LNCaP clone FGC (cell line): Measurements from ENCODE around the gene PAK6.

Experiments used
- DNase-seq: peaks from one replicate; pipeline ENCODE4 v3.0.0-alpha.2; 2011; ENCODE audit warnings: low read depth
- H3K4me3 ChIP-seq: 2 replicates; pipeline ENCODE4 v1.5.1; 2011; ENCODE audit warnings: mild to moderate bottlenecking, low read depth, low read length, control low read depth
- CTCF ChIP-seq: IDR thresholded peaks from 2 replicates; pipeline ENCODE4 v1.5.1; 2012; ENCODE audit warnings: mild to moderate bottlenecking; ENCODE audit not compliant: control insufficient read depth, insufficient read depth; ENCODE audit errors: extremely low read depth

PAK6 gene

GRCh38 chr15:40271685-40272484, 33.0 kb downstream of the PAK6 start:
- H3K4me3 ChIP-seq = no peak overlapping the region
- no peak for TF ChIP-seq CTCF
- DNase-seq = no peak

- H3K4me3 ChIP-seq = no peak overlapping the region
- peak; percentile 35 for TF ChIP-seq CTCF
- no peak for DNase-seq
Measured at GRCh38 chr15:40272485-40273056, 33.7 kb downstream of the PAK6 start.

- TF ChIP-seq CTCF = no peak
- no peak overlapping the region for H3K4me3 ChIP-seq
Measured at GRCh38 chr15:40273428-40273827, 34.6 kb downstream of the PAK6 start.

GRCh38 chr15:40274350-40275274, 35.7 kb downstream of the PAK6 start:
- no peak overlapping the region for H3K4me3 ChIP-seq
- peak; percentile 43 for DNase-seq
- peak; percentile 100 for TF ChIP-seq CTCF

More at GRCh38 chr15:40273428-40273827, 34.6 kb downstream of the PAK6 start:
- no peak for DNase-seq

GRCh38 chr15:40275523-40275922, 36.7 kb downstream of the PAK6 start:
- no peak overlapping the region for H3K4me3 ChIP-seq
- no peak for DNase-seq
- TF ChIP-seq CTCF = no peak

GRCh38 chr15:40275954-40276353, 37.1 kb downstream of the PAK6 start:
- no peak overlapping the region for H3K4me3 ChIP-seq
- no peak for TF ChIP-seq CTCF
- DNase-seq = no peak
